Coronary artery (tissue), 2 donors: Measurements from ENCODE around the gene HSPA9.
A peak's percentile ranks its signal among the peaks of the same experiment; 100 is the strongest.

Experiments
- DNase-seq: peaks from one replicate; pipeline ENCODE4 v3.0.0-alpha.2; 2017; ENCODE audit warnings: low spot score
- H3K27ac ChIP-seq, 2 donors: fragments of 200-600 bp; sonication (generic); one replicate each; pipeline ENCODE4 v1.5.1; 2016 to 2019
- H3K4me3 ChIP-seq: fragments of 200-600 bp; sonication (generic); 2 replicates; pipeline ENCODE4 v1.5.1; 2016; ENCODE audit warnings: mild to moderate bottlenecking, moderate library complexity
- TF ChIP-seq, protein P1 (sequence below): fragments of 200-600 bp; sonication (generic); IDR thresholded peaks from one replicate; pipeline ENCODE4 v1.5.1; 2019; ENCODE audit warnings: antibody characterized with exemption

Gene HSPA9

DNA sequence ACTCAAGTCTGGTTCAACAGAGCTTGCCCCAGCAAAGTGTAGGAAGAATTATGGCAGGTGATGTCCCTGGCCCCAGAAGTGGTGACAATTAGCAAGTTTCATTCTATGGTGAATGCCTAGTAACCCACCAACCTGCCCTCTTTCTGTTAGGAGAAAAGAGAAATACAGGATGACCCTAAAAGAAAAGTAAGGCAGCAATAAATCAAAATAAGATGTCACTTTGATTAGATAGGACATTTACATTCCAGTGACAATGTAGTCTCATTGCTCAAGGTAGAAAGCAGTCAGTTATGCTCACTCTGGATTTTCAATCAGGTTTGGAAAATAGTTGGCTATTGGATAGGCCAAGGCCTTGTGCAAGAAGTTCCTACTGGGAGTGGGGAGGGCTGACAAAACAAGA is 5.6 kb upstream of the HSPA9 start:
- Histone ChIP-seq H3K27ac (no peak overlapping the region), H3K4me3 (no peak overlapping the region)
- TF ChIP-seq, protein P1, sequence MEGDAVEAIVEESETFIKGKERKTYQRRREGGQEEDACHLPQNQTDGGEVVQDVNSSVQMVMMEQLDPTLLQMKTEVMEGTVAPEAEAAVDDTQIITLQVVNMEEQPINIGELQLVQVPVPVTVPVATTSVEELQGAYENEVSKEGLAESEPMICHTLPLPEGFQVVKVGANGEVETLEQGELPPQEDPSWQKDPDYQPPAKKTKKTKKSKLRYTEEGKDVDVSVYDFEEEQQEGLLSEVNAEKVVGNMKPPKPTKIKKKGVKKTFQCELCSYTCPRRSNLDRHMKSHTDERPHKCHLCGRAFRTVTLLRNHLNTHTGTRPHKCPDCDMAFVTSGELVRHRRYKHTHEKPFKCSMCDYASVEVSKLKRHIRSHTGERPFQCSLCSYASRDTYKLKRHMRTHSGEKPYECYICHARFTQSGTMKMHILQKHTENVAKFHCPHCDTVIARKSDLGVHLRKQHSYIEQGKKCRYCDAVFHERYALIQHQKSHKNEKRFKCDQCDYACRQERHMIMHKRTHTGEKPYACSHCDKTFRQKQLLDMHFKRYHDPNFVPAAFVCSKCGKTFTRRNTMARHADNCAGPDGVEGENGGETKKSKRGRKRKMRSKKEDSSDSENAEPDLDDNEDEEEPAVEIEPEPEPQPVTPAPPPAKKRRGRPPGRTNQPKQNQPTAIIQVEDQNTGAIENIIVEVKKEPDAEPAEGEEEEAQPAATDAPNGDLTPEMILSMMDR = no peak
- DNase-seq = no peak

- Histone ChIP-seq H3K27ac (no peak overlapping the region), H3K4me3 (no peak overlapping the region)
- TF ChIP-seq, protein P1 = no peak
- DNase-seq = no peak
Observed at GRCh38 chr5:138580001-138580400, 4.8 kb upstream of the HSPA9 start.

GRCh38 chr5:138579517-138579863 is 4.3 kb upstream of the HSPA9 start:
- Histone ChIP-seq H3K27ac (no peak overlapping the region), H3K4me3 (no peak overlapping the region)
- DNase-seq = no peak
- TF ChIP-seq, protein P1 = peak; percentile 4

DNA sequence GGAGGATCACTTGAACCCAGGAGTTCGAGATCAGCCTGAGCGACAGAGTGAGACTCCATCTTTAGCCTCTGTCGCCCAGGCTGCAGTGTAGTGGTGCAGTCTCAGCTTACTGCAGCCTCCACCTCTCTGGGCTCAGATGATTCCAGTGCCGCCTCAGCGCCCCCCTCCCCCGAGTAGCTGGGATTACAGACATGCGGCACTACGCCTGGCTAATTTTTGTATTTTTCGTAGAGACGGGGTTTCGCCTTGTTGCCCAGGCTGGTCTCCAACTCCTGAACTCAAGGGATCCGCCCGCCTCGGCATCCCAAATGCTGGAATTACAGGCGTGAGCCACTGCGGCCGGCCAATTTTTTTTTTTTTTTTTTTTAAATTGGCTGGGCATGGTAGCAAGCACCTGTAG is 2.3 kb upstream of the HSPA9 start:
- Histone ChIP-seq H3K4me3 (no peak overlapping the region), H3K27ac (no peak overlapping the region)
- DNase-seq = no peak
- TF ChIP-seq, protein P1 = no peak

GRCh38 chr5:138574744-138575193 is 432 bp downstream of the HSPA9 start:
- no peak for DNase-seq
- Histone ChIP-seq H3K27ac (peak overlapping the region; percentile 99 to 100), H3K4me3 (peak overlapping the region; percentile 100)
- TF ChIP-seq, protein P1 = no peak

DNA sequence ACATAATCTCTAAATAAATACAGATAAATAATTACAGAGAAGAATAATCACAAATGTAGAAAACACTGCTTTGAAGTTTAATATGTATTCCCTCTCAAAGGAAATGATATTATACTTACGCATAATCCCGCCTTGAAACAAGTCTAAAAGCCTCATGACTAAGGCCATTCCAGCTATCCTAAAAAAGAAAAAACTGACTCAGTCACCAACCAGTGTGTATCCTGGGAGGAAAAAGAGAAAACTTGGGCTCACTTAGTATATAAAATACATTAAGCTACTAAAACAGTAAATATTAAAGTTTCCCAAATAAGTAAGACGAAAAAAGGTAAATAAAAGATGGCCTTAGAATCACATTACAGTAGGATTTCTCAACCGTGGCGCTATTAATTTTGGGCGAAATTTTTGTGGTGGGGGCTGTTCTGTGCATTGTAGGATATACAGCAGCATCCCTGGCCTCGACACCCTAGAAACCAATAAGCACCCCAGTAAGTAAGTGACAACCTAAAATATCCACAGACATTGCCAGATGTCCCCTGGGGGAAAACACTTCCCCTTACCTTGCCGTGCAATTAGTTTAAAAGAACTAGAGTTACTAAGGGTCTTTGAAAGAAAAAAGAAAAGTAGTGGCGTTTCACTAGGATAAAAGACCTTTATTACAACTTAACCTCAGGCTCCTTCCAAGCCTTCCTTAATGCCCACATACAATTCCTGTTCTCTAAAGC is 1.1 kb downstream of the HSPA9 start:
- Histone ChIP-seq H3K27ac (peak overlapping the region; percentile 99 to 100), H3K4me3 (peak overlapping the region; percentile 100)
- TF ChIP-seq, protein P1 = no peak
- DNase-seq = no peak

GRCh38 chr5:138573223-138573622 is 2.0 kb downstream of the HSPA9 start:
- Histone ChIP-seq H3K27ac (no peak overlapping the region), H3K4me3 (no peak overlapping the region)

More at GRCh38 chr5:138573223-138573622, 2.0 kb downstream of the HSPA9 start:
- no peak for DNase-seq
- TF ChIP-seq, protein P1 = no peak
